WERI-Rb-1 (cell line): ENCODE data around the gene CNTNAP4.

Experiments
- DNase-seq: peaks from one replicate; pipeline ENCODE4 v3.0.0-alpha.2; 2020
- H3K27ac ChIP-seq: fragments of 250-450 bp; sonication (Bioruptor Pico); 2 replicates; pipeline ENCODE4 v1.5.1; 2020; ENCODE audit warnings: mild to moderate bottlenecking, moderate library complexity
- H3K27me3 ChIP-seq: fragments of 250-450 bp; sonication (Bioruptor Pico); 2 replicates; pipeline ENCODE4 v1.5.1; 2021; ENCODE audit warnings: mild to moderate bottlenecking, low read depth, moderate library complexity; ENCODE audit not compliant: insufficient read depth, severe bottlenecking
- H3K36me3 ChIP-seq: fragments of 250-450 bp; sonication (Bioruptor Pico); 2 replicates; pipeline ENCODE4 v1.5.1; 2020; ENCODE audit warnings: mild to moderate bottlenecking, moderate library complexity
- H3K4me3 ChIP-seq: 2 replicates; pipeline ENCODE4 v1.5.1; 2011; ENCODE audit warnings: low read depth, mild to moderate bottlenecking, control low read depth, low read length
- H3K9me3 ChIP-seq: fragments of 250-450 bp; sonication (Bioruptor Pico); 2 replicates; pipeline ENCODE4 v1.5.1; 2021; ENCODE audit warnings: mild to moderate bottlenecking, moderate library complexity; ENCODE audit not compliant: severe bottlenecking
- CTCF ChIP-seq: IDR thresholded peaks from 2 replicates; pipeline ENCODE4 v1.5.1; 2011; ENCODE audit warnings: low read depth, mild to moderate bottlenecking, control low read depth, inconsistent platforms, low read length

The CNTNAP4 gene

GRCh38 chr16:76443973-76444372 is 166.8 kb downstream of the CNTNAP4 start:
- no peaks in the 10 kb centered on the region for H3K36me3 ChIP-seq
- peaks cover 2% of the 10 kb centered on the region for H3K9me3 ChIP-seq
- DNase-seq, result no peak
- no peak overlapping the region for H3K27ac ChIP-seq
- no peaks in the 10 kb centered on the region for H3K27me3 ChIP-seq
- TF ChIP-seq CTCF, result no peak
- no peak overlapping the region for H3K4me3 ChIP-seq

- H3K27ac ChIP-seq, result peak overlapping the region; percentile 43
- H3K36me3 ChIP-seq, result no peaks in the 10 kb centered on the region
- peak; percentile 10 for DNase-seq
- no peak overlapping the region for H3K4me3 ChIP-seq
- TF ChIP-seq CTCF, result no peak
- H3K9me3 ChIP-seq, result peaks cover 2% of the 10 kb centered on the region
- H3K27me3 ChIP-seq, result no peaks in the 10 kb centered on the region
Observed at GRCh38 chr16:76444832-76445231, 167.6 kb downstream of the CNTNAP4 start.

GRCh38 chr16:76445815-76446214 is 168.6 kb downstream of the CNTNAP4 start:
- TF ChIP-seq CTCF, result no peak
- Histone ChIP-seq H3K36me3 (no peaks in the 10 kb centered on the region), H3K9me3 (peaks cover 2% of the 10 kb centered on the region), H3K27me3 (no peaks in the 10 kb centered on the region), H3K4me3 (no peak overlapping the region), H3K27ac (no peak overlapping the region)
- DNase-seq, result no peak

GRCh38 chr16:76446251-76446650 is 169.1 kb downstream of the CNTNAP4 start:
- H3K4me3 ChIP-seq, result no peak overlapping the region
- H3K27me3 ChIP-seq, result no peaks in the 10 kb centered on the region
- DNase-seq, result no peak
- no peak for TF ChIP-seq CTCF
- no peak overlapping the region for H3K27ac ChIP-seq
- H3K36me3 ChIP-seq, result no peaks in the 10 kb centered on the region
- peaks cover 2% of the 10 kb centered on the region for H3K9me3 ChIP-seq

GRCh38 chr16:76450890-76451289 is 173.7 kb downstream of the CNTNAP4 start:
- Histone ChIP-seq H3K4me3 (no peak overlapping the region), H3K27ac (no peak overlapping the region), H3K9me3 (no peaks in the 10 kb centered on the region), H3K36me3 (no peaks in the 10 kb centered on the region), H3K27me3 (no peaks in the 10 kb centered on the region)
- TF ChIP-seq CTCF, result no peak
- no peak for DNase-seq

- Histone ChIP-seq H3K27ac (no peak overlapping the region), H3K4me3 (no peak overlapping the region), H3K27me3 (no peaks in the 10 kb centered on the region), H3K9me3 (no peaks in the 10 kb centered on the region), H3K36me3 (no peaks in the 10 kb centered on the region)
- no peak for TF ChIP-seq CTCF
- DNase-seq, result no peak
Observed at GRCh38 chr16:76455257-76455656, 178.1 kb downstream of the CNTNAP4 start.
